Measurements from ENCODE around the gene MCRS1.
A peak's percentile ranks its signal among the peaks of the same experiment; 100 is the strongest.
"Not testable (repeated sequence)": the region's sequence is repeated elsewhere in the genome, so short reads cannot be mapped to it uniquely, and the experiment has no call there.

Gene MCRS1, protein sequence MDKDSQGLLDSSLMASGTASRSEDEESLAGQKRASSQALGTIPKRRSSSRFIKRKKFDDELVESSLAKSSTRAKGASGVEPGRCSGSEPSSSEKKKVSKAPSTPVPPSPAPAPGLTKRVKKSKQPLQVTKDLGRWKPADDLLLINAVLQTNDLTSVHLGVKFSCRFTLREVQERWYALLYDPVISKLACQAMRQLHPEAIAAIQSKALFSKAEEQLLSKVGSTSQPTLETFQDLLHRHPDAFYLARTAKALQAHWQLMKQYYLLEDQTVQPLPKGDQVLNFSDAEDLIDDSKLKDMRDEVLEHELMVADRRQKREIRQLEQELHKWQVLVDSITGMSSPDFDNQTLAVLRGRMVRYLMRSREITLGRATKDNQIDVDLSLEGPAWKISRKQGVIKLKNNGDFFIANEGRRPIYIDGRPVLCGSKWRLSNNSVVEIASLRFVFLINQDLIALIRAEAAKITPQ

DNA sequence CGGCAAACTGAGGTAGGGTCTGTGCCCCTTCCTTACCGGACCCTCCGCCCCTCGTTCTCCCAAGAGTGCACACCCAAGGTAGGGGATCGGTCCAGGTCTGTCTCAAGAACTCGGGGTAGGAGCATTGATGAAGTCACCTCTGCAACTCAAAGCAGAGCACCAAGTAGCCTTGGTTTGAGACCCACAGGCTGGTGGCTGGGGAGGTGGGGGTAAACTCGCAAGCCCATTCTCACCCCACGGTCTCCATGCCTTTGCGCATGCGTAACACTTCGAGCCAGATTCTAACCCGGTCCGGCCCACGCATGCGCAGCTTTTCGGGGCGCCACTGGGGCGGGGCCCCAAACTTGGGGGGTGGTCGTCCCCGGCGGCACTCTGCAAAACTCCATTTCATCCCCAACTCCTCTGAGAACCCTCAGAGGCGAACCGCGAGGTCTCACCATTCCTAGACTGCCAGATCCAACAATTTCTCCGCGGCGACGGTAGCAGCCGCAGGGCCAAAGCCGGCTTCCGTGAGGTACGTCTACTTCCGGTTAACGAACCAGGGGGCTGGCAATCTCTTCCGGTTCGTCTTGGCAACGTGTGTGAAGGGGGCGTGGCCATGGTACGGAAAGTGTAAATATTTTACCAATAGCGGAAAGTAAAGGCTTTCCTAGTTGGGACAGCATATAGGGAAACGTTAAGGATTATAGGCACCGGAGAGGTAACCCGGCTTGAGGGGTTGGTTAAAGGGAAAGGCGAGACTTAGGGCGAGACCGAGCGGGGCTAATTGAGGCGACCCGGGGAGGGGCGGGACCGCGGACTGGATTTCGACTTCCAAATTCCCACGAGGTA is at the start of gene MCRS1:
Gene MCRS1, minus strand, starts transcription at position 532 of the 831 bp plus-strand sequence. CDS start 1,411 bp downstream, outside the sequence.
- DNase-seq (ENCODE audit: low read depth in 2 of 2): peak; percentile 69 to 76

DNA sequence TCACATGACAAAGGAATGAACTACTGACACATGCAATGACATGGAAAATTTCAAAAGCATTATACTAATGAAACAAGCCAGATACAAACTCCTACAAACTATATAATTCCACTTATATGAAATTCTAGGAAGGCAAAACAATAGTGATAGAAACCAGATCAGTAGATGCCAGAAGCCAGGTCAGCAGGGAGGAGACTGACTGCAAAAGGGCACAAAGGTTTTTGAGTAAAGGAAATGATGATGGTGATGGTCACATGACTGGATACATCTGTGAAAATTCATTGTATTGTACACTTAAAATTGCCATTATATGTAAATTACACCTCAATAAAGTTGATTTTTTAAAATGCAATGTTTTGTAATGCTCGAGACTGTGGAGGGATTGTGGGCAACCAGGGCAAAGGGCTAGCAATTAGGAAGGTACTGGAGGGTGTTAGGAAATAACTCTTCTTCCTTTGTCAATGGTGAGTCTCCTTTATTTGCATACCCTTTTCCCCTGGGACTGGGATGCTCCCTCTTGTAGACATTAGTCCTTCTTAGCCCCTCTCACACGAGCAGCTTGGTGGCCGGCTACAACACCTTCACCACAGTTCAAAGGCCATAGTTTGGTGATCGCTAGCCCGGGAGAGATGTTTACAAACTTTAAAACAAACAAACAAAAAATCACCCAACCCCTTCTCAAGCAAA is 48.7 kb upstream of the MCRS1 start:
- no peak for DNase-seq (ENCODE audit: low read depth in 2 of 2)

DNA sequence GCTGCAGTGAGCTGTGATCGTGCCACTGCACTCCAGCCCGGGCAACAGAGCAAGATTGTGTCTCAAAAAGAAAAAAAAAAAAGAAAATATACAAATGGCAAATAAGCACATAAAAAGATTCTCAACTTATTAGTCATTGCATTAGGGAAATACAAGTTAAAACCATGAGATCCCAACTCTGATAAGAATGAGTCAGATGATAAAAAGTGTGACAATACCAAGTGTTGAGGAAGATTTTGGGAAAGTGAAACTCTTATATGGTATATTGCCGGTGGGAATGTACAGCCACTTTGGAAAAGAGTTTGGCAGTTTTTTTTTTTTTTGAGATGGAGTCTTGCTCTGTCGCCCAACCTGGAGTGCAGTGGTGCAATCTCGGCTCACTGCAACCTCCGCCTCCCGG is 47.8 kb upstream of the MCRS1 start:
- no peak for DNase-seq (ENCODE audit: low read depth in 2 of 2)

DNA sequence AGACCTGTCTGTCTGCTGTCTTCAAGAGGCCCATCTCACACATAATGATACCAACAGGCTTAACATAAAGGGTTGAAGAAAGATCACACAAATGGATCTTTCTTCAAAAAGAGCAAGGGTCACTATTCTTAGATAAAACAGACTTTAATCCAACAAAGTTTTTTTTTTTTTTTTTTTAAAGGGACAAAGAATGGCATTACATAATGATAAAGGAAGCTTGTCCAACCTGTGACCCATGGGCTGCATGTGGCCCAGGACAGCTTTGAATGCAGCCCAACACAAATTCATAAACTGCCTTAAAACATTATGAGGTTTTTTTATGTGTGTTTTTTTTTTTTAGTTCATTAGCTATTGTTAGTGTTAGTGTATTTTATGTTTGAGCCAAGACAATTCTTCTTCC is 44.3 kb upstream of the MCRS1 start:
- DNase-seq (ENCODE audit: low read depth in 2 of 2): no peak

DNA sequence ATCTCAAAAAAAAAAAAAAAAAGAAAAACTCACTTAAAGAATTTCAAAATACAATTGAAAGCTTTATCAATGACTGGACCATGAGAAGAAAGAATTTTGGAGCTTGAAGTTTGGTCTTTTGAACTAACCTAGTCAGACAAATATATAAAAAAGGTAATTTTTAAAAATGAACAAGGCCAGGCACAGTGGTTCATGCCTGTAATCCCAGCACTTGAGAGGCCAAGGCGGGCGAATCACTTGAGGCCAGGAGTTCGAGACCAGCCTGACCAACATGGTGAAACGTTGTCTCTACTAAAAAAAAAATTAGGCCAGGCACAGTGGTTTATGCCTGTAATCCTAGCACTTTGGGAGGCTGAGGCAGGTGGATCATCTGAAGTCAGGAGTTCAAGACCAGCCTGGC is 42.8 kb upstream of the MCRS1 start:
- not testable (repeated sequence) for DNase-seq (ENCODE audit: low read depth in 2 of 2)

DNA sequence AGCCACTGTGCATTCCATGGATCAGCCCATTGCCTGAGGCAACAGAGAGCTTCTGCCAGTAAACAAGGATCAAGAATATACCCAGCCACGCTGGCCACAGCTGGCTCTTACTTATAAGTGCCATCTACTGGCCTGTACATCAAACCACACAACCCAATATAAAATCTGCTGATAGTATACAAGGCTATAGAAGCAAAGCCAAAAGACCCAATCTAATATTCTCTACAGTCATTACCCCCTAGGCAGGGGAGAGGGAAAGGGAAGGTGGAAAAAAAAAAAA is 41.9 kb upstream of the MCRS1 start:
- DNase-seq (ENCODE audit: low read depth in 2 of 2): no peak

DNA sequence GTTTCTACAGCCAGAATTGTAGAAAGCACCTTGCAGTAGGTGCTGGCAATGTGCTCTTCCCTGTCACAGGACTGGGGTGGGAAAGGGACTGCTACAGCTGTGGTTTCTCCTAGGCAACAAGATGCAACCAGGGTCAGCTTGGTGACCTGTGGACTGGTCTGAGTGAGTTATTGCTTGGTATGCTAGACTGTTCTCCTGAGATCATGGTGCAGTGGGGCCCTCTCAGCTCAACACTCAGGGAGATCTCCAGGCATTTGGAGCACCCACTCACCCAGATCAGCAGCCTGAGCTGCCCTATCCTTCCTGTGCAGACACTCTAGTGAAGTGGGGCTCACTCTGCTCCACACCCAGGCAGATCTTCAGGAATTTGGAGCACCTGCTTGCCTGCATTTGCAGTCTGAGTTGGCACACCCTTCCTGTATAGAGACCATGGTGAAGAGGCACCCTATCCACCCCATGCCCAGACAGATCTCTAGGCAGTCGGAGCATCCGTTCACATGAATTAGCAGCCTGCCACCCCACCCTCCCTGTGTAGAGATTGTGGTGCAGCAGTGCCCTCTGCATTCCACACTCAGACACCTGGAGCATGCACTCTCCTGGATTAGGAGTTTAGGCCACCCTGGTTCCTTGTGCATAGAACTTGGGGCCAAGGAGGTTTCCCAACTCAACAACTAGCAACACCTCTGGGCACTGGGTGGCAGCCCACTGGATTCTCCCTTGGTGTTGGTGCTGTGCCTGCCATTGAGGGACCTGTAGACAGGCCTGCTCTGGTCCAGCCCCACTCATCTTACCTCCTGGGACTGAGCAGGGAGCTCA is 41.3 kb upstream of the MCRS1 start:
- no peak for DNase-seq (ENCODE audit: low read depth in 2 of 2)

DNA sequence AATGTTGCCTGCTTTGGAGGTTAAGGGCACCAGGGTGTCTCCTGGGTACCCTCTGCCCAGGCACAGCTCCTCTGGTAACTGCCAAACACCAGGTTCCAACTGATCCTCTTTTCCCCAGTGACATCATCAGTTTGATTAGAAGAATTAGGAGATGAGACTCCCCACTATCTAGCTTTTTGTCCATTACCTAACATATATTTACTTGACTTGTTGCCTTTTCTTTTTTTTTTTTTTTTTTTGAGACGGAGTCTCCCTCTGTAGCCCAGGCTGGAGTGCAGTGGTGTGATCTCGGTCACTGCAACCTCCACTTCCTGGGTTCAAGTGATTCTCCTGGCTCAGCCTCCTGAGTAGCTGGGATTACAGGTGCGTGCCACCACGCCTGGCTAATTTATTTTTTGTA is 37.6 kb upstream of the MCRS1 start, which contains the start of gene FAM186B:
Gene FAM186B, minus strand, starts transcription at position 101 of the 400 bp plus-strand sequence. CDS start 162 bp downstream, outside the sequence.
- not testable (repeated sequence) for DNase-seq (ENCODE audit: low read depth in 2 of 2)

DNA sequence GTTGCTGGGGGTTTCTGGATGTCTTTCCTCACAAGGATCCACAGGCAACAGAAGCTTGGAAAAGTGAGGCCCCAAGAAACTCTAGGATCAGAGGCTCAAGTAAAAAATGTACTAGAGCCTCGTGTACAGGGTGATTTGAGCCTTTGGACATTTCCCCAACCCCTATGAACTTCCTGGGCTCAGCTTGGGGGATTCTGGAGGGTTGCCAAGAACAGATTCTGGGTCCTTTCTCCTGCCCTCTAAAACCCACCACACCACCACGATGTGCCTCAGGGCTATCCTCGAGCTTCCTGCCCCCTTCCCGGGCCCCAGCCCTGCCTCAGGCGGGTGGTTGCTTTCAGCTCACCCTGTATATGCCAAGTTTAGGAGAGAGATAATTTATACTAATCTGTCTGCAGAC is 36.9 kb upstream of the MCRS1 start:
- DNase-seq (ENCODE audit: low read depth in 2 of 2): no peak

DNA sequence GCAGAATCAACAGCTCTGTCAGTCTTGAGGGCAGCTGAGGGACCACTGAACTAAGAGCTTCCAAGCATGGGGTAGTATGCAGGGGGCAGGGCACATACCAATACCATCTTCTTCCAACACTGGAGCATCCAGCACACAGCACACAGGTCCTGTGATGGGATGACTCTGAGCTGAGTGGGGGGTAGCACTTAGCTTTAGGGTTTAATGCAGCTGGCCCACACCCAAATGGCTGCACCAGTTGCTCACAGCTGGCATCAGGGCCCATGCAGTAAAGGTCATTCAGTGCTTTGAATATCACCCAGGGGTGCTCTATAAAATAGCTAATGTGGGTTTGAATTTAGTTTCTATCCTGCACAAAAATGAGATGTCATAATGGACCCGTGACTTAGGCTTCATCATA is 35.8 kb upstream of the MCRS1 start:
- no peak for DNase-seq (ENCODE audit: low read depth in 2 of 2)

DNA sequence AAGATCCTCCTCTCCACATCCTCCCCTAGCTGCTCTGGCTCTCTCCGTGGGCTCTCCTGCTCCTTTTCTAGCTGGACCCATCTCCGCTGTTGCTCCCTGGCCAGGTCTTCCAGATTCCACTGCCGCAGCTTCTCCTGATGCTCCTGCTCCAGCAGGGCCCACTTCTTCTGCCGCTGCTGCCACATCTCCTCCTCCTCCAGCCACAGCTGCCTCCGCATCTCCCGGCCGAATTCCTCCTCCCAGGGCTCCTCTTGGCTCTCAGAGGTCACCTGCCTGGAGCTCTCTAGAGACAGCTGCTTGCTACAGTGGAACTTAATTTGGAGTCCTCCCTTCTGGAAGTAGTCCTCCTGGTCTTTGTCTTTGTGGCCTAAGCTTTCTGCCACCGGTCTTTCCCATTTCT is 32.0 kb upstream of the MCRS1 start:
- DNase-seq (ENCODE audit: low read depth in 2 of 2): no peak

DNA sequence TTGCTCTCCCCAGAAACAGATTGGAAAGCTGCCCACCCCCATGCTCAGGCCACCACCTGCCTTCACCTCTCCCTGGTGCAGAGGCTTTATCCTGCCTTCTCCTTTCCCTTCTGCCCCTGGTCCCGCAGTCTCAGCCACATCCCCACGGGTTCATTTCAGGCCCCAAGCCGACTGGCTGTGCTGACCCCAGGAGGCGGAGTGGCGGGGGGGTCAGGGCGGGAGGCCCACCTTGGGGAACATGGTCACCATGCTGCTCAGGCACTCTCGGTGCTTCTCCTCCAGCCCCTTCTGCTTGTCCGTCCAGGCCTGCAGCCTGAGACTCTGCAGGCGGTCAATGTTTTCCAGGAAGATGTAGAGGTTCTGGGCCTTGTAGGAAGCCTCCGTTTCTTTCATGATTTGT is 30.6 kb upstream of the MCRS1 start:
- no peak for DNase-seq (ENCODE audit: low read depth in 2 of 2)

DNA sequence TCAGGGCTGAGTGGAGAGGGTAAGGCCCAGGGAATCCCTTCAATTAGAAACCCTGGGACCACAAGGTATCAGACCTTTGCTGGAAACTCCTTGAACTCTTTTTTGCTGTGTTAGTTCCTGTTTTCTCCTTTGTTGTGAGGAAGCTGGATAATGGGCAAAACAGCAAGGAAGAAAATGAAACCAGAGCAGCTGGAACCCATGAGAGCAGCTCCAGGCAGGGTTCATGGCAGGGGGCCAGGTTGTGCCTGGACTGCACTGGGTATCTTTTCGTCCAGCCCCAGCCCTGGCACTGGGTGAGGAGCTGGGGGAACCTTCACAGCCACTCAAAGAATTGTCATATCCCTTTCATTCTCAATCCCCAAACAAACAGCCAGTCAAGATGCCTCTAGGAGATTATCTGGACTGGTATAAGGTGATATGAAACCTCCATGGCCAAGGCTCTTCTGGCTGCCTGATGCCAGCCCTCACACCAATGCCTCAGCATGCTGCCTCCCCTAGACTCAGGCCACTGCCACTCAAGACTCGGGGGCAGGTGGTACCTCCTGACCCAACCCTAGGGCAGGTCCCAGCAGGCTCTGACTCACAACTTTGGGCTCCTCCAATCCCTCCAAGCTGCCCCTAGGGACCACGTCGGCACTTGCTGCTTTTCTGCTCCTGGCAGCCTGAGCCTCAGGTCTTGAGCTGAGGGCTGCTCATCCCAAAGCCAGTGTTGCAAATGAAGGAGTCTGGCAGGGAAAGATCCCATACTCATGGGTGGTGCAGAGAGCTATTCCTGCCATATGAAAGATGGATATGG is 21.0 kb upstream of the MCRS1 start:
- DNase-seq (ENCODE audit: low read depth in 2 of 2): no peak

DNA sequence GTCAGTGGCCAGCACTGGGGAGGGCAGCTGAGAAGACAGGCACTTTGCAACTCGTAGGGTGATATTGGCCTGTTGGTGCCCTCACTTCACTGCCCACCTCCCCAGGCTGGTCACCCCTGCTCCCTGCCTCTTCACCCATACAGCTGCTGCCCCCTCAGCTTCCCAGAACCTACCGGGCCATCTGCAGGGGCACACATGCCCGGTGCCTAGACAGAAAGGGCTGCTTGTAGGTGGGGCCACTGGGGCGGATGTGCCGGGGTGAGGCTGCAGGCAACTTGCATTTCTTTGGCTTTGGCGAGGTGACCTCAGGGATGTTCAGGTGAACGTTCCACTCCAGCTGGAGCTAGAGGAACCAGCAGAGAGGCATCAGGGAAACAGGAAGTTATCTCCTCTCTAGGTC is 20.3 kb upstream of the MCRS1 start:
- no peak for DNase-seq (ENCODE audit: low read depth in 2 of 2)

DNA sequence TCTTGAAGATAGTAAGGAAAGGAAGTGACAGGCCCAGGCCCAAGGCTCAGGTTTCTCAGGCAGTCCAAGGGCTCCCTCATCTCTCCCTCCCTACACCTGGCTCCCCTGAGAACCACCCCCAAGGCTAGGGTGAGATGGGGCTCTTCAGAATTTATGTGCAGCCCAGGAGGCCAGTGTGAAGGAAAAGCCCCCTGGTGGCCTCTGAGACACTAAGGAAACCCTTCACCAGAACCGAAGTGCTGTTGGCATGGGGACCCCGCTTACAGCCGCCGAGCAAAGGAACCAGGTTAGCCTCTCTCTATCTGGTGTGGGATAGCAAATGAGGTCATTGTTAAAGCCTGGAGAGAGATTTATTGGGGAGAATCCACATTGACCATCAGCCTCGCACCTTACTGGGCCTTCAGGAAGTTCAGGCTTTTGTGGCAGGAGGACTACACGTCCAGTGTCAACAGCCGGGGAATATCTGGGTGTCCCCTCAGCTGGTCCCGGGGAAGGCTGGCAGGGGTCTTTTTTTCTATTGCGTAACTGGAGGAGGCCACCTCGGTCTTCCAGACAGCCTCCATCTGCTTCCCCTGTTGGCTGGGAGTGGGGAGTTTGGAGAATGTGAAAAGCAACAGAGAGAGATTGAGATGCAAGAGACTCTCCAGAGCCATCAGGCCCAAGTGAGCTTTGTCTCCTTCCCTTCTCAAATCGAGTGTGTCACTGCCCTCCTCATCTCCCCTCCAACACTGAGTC is 19.4 kb upstream of the MCRS1 start:
- no peak for DNase-seq (ENCODE audit: low read depth in 2 of 2)

DNA sequence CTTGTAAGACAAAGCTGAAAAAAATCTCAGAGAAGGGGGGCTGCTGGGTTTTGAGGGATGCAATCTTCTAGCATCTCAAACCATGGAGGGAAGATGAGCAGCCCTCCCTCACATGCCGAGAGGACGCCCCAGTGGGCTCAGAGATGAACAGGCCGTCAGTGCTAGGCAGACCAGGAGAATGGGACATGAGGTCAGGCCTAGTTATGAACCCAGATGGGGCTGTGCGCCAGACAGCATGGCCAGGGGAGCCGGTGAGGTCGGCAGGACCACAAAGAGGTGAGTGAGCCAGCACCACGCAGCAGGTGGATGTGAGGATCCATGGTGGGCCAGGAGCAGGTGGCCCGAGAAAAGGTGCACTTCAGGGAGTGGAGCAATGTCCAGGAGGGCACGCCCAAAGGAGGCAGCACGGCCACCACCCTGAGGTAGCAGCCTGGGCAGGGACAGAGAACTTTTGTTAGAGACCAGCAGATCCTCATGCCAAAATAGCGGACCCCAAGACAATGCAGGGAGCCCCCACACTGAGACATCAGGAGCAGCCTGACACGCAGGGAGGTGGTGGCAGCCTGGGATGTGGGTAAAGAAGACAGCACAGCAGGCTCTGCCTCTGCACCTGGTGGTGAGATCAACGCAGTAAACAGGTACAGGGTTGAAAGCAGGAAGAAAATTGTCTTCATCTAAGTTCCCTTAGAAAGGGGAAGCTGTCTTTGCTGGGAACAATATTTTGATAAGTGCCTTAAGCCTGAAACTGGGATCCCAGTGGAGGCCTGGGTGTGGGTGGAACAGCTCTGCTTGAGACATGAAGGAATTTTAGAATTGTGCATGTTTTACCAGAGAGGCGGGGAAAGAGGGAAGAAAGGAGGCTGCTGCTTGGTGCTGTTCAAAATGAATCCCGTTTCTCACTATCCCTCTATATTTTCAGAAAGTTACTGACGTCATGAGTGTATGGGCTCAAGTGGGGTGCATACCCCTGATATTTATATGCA is 17.8 kb upstream of the MCRS1 start:
- no peak for DNase-seq (ENCODE audit: low read depth in 2 of 2)

DNA sequence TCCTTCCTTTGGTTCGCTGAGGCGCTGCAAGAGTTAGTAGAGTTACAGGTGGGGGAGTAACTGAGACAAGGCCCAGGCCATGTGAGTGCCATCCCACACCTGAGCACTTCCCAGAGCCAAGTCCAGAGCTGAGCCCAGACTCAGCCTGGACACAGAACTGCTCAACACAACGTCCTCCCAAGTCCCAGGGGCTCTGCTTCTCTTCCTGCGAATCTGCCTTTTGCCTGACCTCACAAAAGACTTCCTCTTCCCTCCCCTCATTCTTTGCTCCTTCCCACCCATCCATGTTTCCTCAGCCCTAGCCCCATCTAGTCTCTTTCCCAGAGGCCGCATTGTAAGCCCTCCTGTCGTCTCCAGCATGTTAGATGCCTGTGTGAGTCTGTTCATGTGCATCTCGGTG is 16.6 kb upstream of the MCRS1 start:
- no peak for DNase-seq (ENCODE audit: low read depth in 2 of 2)

DNA sequence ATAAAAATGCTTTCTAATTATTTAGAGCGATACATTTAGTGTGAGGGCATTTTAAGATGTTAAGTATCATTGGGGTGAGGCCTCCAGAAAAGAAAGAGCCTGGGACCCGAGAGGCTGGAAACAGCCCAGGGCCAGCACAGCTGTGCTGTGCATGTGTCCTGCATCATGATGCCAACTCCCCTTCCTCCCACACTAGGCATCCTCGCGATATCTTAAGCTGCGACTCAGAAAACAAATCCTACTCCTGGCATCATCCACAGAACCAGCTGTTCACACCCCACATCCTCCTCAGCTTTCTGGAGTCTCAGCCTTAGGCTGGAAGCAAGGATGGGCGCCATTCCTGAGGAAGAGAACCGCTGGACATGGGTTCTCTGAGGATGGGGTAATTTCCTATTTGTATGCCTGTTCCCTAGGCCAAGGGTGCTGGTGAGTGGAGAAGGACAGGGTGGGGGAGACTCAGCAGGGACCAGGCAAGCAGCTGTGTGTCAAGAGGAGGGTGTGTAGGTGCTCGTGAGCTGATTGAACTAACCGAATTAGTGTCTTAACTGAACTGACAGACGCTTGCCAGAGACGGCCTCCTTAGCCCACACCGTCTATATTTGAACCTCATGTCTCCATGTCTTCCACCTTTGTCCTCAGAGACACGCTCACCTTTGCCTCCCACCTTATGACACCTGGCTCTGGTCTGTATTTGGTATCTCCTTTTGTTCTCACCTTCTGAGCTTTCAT is 15.6 kb upstream of the MCRS1 start:
- no peak for DNase-seq (ENCODE audit: low read depth in 2 of 2)

Data from stimulated activated CD4-positive, alpha-beta T cell treated with anti-CD3 and anti-CD28 coated beads, Interleukin-1b, Interleukin-23, amount 100 ng/mL, for 1 hour (primary cell).